ENCODE data around the gene PKP1. TPM values are rescaled to one million over a fixed set of nuclear protein-coding genes. Genes with fewer than 3 reads are reported as not detected.

The PKP1 gene
- total RNA-seq, 1 donor from 2014 or later, result not detected

GRCh38 chr1:201316556-201316955, 33.2 kb downstream of the PKP1 start:
- no peak for TF ChIP-seq CTCF (conservative IDR thresholded peaks at IDR 0.05)
- H3K27me3 Mint-ChIP-seq (ENCODE audit: low read depth), result no peaks in the 10 kb centered on the region
- H3K27ac Mint-ChIP-seq (ENCODE audit: unreplicated experiment), result no peak overlapping the region
- no peaks in the 10 kb centered on the region for H3K36me3 Mint-ChIP-seq (ENCODE audit: low read depth)
- H3K4me3 Mint-ChIP-seq, result no peak overlapping the region
- H3K4me1 Mint-ChIP-seq, result peaks cover 4% of the 10 kb centered on the region
- DNase-seq (ENCODE audit: low read depth, low spot score), result no peak
- H3K9me3 Mint-ChIP-seq, result peaks cover 4% of the 10 kb centered on the region

- no peaks in the 10 kb centered on the region for H3K36me3 Mint-ChIP-seq (ENCODE audit: low read depth)
- H3K4me3 Mint-ChIP-seq, result no peak overlapping the region
- H3K27ac Mint-ChIP-seq (ENCODE audit: unreplicated experiment), result no peak overlapping the region
- no peaks in the 10 kb centered on the region for H3K4me1 Mint-ChIP-seq
- no peak for DNase-seq (ENCODE audit: low read depth, low spot score)
- TF ChIP-seq CTCF (conservative IDR thresholded peaks at IDR 0.05), result no peak
- H3K27me3 Mint-ChIP-seq (ENCODE audit: low read depth), result no peaks in the 10 kb centered on the region
- peaks cover 4% of the 10 kb centered on the region for H3K9me3 Mint-ChIP-seq
Observed at GRCh38 chr1:201317551-201317950, 34.2 kb downstream of the PKP1 start.

- peaks cover 4% of the 10 kb centered on the region for H3K9me3 Mint-ChIP-seq
- no peaks in the 10 kb centered on the region for H3K36me3 Mint-ChIP-seq (ENCODE audit: low read depth)
- no peak for DNase-seq (ENCODE audit: low read depth, low spot score)
- no peaks in the 10 kb centered on the region for H3K4me1 Mint-ChIP-seq
- H3K27ac Mint-ChIP-seq (ENCODE audit: unreplicated experiment), result peak overlapping the region; percentile 27
- H3K27me3 Mint-ChIP-seq (ENCODE audit: low read depth), result no peaks in the 10 kb centered on the region
- TF ChIP-seq CTCF (conservative IDR thresholded peaks at IDR 0.05), result no peak
- H3K4me3 Mint-ChIP-seq, result no peak overlapping the region
Observed at GRCh38 chr1:201318504-201319340, 35.4 kb downstream of the PKP1 start.

GRCh38 chr1:201319631-201320030, 36.3 kb downstream of the PKP1 start:
- Mint-ChIP-seq H3K36me3 (ENCODE audit: low read depth) (no peaks in the 10 kb centered on the region), H3K27me3 (ENCODE audit: low read depth) (no peaks in the 10 kb centered on the region), H3K4me1 (no peaks in the 10 kb centered on the region), H3K27ac (ENCODE audit: unreplicated experiment) (no peak overlapping the region), H3K4me3 (no peak overlapping the region), H3K9me3 (peaks cover 4% of the 10 kb centered on the region)
- TF ChIP-seq CTCF (conservative IDR thresholded peaks at IDR 0.05), result no peak
- DNase-seq (ENCODE audit: low read depth, low spot score), result no peak

- TF ChIP-seq CTCF (conservative IDR thresholded peaks at IDR 0.05), result no peak
- H3K36me3 Mint-ChIP-seq (ENCODE audit: low read depth), result no peaks in the 10 kb centered on the region
- peaks cover 4% of the 10 kb centered on the region for H3K9me3 Mint-ChIP-seq
- no peaks in the 10 kb centered on the region for H3K27me3 Mint-ChIP-seq (ENCODE audit: low read depth)
- no peak for DNase-seq (ENCODE audit: low read depth, low spot score)
- peak overlapping the region; percentile 57 for H3K27ac Mint-ChIP-seq (ENCODE audit: unreplicated experiment)
- H3K4me3 Mint-ChIP-seq, result no peak overlapping the region
- H3K4me1 Mint-ChIP-seq, result no peaks in the 10 kb centered on the region
Observed at GRCh38 chr1:201320168-201320788, 37.0 kb downstream of the PKP1 start.

All from neural crest cell (in vitro differentiated cells).